Panc1 (cell line): ENCODE measurements around the gene GULP1. TPM values are rescaled to one million over a fixed set of nuclear protein-coding genes. Genes with fewer than 3 reads are reported as not detected.

Source experiments
- ATAC-seq: fragments of 200-7000 bp; cut with Tn5 transposase; 2 replicates; pipeline ENCODE4 v1.9.1; 2020; ENCODE audit warnings: mild to moderate bottlenecking, moderate library complexity
- BruUV-seq: library from RNA; stranded (reverse); fragments of 400-500 nt; replicated peaks from 2 replicates; lab custom pipeline; 2021; lab: Mats Ljungman, UMichigan
- CTCF ChIA-PET: fragments of 300-600 bp; sonication (Branson Sonifier 250); formaldehyde crosslinking; loops from one replicate; lab custom pipeline; 2022; ENCODE audit warnings: antibody characterized with exemption; lab: Charles Lee
- POLR2A ChIA-PET: fragments of 300-600 bp; sonication (Branson Sonifier 250); formaldehyde crosslinking; loops from one replicate; lab custom pipeline; 2022; ENCODE audit warnings: antibody characterized with exemption; lab: Charles Lee
- DNase-seq: peaks from one replicate; pipeline ENCODE4 v3.0.0-alpha.2; 2010; ENCODE audit warnings: low read depth, low spot score
- H3K27ac ChIP-seq: 2 replicates; pipeline ENCODE4 v1.5.1; 2011; ENCODE audit warnings: mild to moderate bottlenecking, low read length, inconsistent platforms
- H3K27me3 ChIP-seq: fragments of 200-500 bp; sonication (Bioruptor generic); 2 replicates; pipeline ENCODE4 v1.6.0; 2014; ENCODE audit warnings: low read length, inconsistent platforms; ENCODE audit not compliant: control insufficient read depth, insufficient read depth
- H3K36me3 ChIP-seq: fragments of 200-500 bp; sonication (Bioruptor generic); 2 replicates; pipeline ENCODE4 v1.5.1; 2014; ENCODE audit warnings: inconsistent platforms, mild to moderate bottlenecking, low read length, moderate library complexity; ENCODE audit not compliant: control insufficient read depth, insufficient read depth
- H3K4me1 ChIP-seq: 2 replicates; pipeline ENCODE4 v1.5.1; 2011; ENCODE audit warnings: inconsistent platforms, mild to moderate bottlenecking, low read length, moderate library complexity; ENCODE audit not compliant: control insufficient read depth, insufficient read depth
- H3K4me3 ChIP-seq, 2 experiments: 2 replicates each; pipeline ENCODE4 v1.5.1; 2011 to 2012; ENCODE audit warnings: low read depth in 2 of 2, low read length in 2 of 2, mild to moderate bottlenecking in 2 of 2, inconsistent platforms in 1 of 2, moderate library complexity in 1 of 2
- H3K9me3 ChIP-seq: fragments of 200-500 bp; sonication (Bioruptor generic); 2 replicates; pipeline ENCODE4 v1.5.1; 2014; ENCODE audit warnings: low read depth, mild to moderate bottlenecking, inconsistent platforms, low read length, moderate library complexity; ENCODE audit not compliant: control insufficient read depth, insufficient read depth
- POLR2AphosphoS5 ChIP-seq: IDR thresholded peaks from 2 replicates; pipeline ENCODE4 v1.6.1; 2012; ENCODE audit warnings: mild to moderate bottlenecking, low read depth, low read length, moderate library complexity
- SIN3A ChIP-seq: IDR thresholded peaks from 2 replicates; pipeline ENCODE4 v1.6.1; 2012; ENCODE audit warnings: low read depth, mild to moderate bottlenecking, low read length, moderate library complexity, borderline replicate concordance; ENCODE audit not compliant: insufficient read depth
- TCF7L2 ChIP-seq: IDR thresholded peaks from 2 replicates; pipeline ENCODE4 v1.6.1; 2011; ENCODE audit warnings: mild to moderate bottlenecking, low read depth, low read length, inconsistent platforms
- in situ Hi-C: cut with HindIII; loops from 2 replicates; pipeline ENCODE4 v1.10.0; 2016; ENCODE audit warnings: low sequenced_read_pairs, low pct_unique_long_range_greater_than_20kb
- intact Hi-C: fragments of 100-400 bp; cut with micrococcal nuclease; formaldehyde crosslinking; loops from one replicate; pipeline ENCODE4 v1.10.0; 2022; ENCODE audit not compliant: unreplicated experiment
- total RNA-seq: library from RNA; stranded (reverse); gene quantifications from one replicate; pipeline ENCODE4 v1.2.1, GENCODE V29; 2021; ENCODE audit not compliant: unreplicated experiment
- TF ChIP-seq, protein P1 (sequence below): fragments of 450-650 bp; IDR thresholded peaks from 2 replicates; pipeline ENCODE4 v1.5.1; 2017; ENCODE audit warnings: mild to moderate bottlenecking
- TF ChIP-seq, protein P2 (sequence below), 2 experiments: IDR thresholded peaks; 2 replicates each; pipeline ENCODE4 v1.6.1; 2011 to 2012; ENCODE audit warnings: low read depth in 2 of 2, control low read depth in 1 of 2, low read length in 1 of 2, mild to moderate bottlenecking in 1 of 2, moderate library complexity in 1 of 2; ENCODE audit not compliant: insufficient read depth in 1 of 2

The GULP1 gene
- total RNA-seq, 1 experiment from 2014 or later, result 51.5 TPM

GRCh38 chr2:188475945-188476344, 184.3 kb downstream of the GULP1 start:
- peaks cover 6% of the 10 kb centered on the region; the same call in 1 of the 2 replicates for H3K4me1 ChIP-seq
- DNase-seq (no peak), ATAC-seq (no peak)
- in situ Hi-C loops (no loop called here), intact Hi-C loops (no loop called here)
- BruUV-seq, result no TSS peak
- no peaks in the 10 kb centered on the region for H3K27me3 ChIP-seq
- no peak overlapping the region for H3K27ac ChIP-seq
- ChIA-PET CTCF (no interaction called here), POLR2A (no interaction called here)
- peaks cover 5% of the 10 kb centered on the region; the same call in 1 of the 2 replicates for H3K9me3 ChIP-seq
- TF ChIP-seq TCF7L2 (no peak), POLR2AphosphoS5 (no peak), SIN3A (no peak)
- TF ChIP-seq, protein P1, sequence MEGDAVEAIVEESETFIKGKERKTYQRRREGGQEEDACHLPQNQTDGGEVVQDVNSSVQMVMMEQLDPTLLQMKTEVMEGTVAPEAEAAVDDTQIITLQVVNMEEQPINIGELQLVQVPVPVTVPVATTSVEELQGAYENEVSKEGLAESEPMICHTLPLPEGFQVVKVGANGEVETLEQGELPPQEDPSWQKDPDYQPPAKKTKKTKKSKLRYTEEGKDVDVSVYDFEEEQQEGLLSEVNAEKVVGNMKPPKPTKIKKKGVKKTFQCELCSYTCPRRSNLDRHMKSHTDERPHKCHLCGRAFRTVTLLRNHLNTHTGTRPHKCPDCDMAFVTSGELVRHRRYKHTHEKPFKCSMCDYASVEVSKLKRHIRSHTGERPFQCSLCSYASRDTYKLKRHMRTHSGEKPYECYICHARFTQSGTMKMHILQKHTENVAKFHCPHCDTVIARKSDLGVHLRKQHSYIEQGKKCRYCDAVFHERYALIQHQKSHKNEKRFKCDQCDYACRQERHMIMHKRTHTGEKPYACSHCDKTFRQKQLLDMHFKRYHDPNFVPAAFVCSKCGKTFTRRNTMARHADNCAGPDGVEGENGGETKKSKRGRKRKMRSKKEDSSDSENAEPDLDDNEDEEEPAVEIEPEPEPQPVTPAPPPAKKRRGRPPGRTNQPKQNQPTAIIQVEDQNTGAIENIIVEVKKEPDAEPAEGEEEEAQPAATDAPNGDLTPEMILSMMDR, result no peak
- TF ChIP-seq, protein P2, sequence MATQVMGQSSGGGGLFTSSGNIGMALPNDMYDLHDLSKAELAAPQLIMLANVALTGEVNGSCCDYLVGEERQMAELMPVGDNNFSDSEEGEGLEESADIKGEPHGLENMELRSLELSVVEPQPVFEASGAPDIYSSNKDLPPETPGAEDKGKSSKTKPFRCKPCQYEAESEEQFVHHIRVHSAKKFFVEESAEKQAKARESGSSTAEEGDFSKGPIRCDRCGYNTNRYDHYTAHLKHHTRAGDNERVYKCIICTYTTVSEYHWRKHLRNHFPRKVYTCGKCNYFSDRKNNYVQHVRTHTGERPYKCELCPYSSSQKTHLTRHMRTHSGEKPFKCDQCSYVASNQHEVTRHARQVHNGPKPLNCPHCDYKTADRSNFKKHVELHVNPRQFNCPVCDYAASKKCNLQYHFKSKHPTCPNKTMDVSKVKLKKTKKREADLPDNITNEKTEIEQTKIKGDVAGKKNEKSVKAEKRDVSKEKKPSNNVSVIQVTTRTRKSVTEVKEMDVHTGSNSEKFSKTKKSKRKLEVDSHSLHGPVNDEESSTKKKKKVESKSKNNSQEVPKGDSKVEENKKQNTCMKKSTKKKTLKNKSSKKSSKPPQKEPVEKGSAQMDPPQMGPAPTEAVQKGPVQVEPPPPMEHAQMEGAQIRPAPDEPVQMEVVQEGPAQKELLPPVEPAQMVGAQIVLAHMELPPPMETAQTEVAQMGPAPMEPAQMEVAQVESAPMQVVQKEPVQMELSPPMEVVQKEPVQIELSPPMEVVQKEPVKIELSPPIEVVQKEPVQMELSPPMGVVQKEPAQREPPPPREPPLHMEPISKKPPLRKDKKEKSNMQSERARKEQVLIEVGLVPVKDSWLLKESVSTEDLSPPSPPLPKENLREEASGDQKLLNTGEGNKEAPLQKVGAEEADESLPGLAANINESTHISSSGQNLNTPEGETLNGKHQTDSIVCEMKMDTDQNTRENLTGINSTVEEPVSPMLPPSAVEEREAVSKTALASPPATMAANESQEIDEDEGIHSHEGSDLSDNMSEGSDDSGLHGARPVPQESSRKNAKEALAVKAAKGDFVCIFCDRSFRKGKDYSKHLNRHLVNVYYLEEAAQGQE (IDR thresholded peaks at IDR 0.05; ENCODE audit: insufficient read depth in 1 of 2, low read depth in 2 of 2, low read length in 1 of 2), result no peak
- no peaks in the 10 kb centered on the region for H3K36me3 ChIP-seq
- no peak overlapping the region for H3K4me3 ChIP-seq

- no peak for DNase-seq
- POLR2A ChIA-PET, result no interaction called here
- H3K9me3 ChIP-seq, result no peaks in the 10 kb centered on the region
- in situ Hi-C loops, result no loop called here
- no peak for TF ChIP-seq POLR2AphosphoS5
- TF ChIP-seq TCF7L2, result no peak
- TF ChIP-seq, protein P1, result no peak
- no peak for TF ChIP-seq SIN3A
- TF ChIP-seq, protein P2 (IDR thresholded peaks at IDR 0.05; ENCODE audit: insufficient read depth in 1 of 2, low read depth in 2 of 2, low read length in 1 of 2), result no peak
- H3K36me3 ChIP-seq, result no peaks in the 10 kb centered on the region
- H3K4me3 ChIP-seq, result no peak overlapping the region
- H3K4me1 ChIP-seq, result peaks cover 6% of the 10 kb centered on the region; the same call in 1 of the 2 replicates
- no peak for ATAC-seq
- intact Hi-C loops, result no loop called here
- H3K27me3 ChIP-seq, result no peaks in the 10 kb centered on the region
- no TSS peak for BruUV-seq
- CTCF ChIA-PET, result no interaction called here
- H3K27ac ChIP-seq, result no peak overlapping the region
Measured at GRCh38 chr2:188477564-188478103, 186.0 kb downstream of the GULP1 start.
